ENCODE measurements around the gene SCNN1B. TPM values are rescaled to one million over a fixed set of nuclear protein-coding genes. Genes with fewer than 3 reads are reported as not detected.

SCNN1B gene
- total RNA-seq, 1 donor from 2014 or later, result 16.1 TPM

GRCh38 chr16:23288726-23289512, 13.2 kb upstream of the SCNN1B start:
- no peak for TF ChIP-seq CTCF (IDR thresholded peaks at IDR 0.05)
- no peak overlapping the region for H3K27ac ChIP-seq
- intact Hi-C loops (cut with DNase I), result no loop called here
- DNase-seq (ENCODE audit: low spot score in 2 of 2), result no peak
- H3K4me1 ChIP-seq, result no peaks in the 10 kb centered on the region
- no peaks in the 10 kb centered on the region for H3K36me3 ChIP-seq
- H3K9me3 ChIP-seq, result no peaks in the 10 kb centered on the region
- H3K4me3 ChIP-seq, result no peak overlapping the region
- H3K27me3 ChIP-seq, result no peaks in the 10 kb centered on the region

- no peak for TF ChIP-seq CTCF (IDR thresholded peaks at IDR 0.05)
- Histone ChIP-seq H3K9me3 (no peaks in the 10 kb centered on the region), H3K4me3 (no peak overlapping the region), H3K36me3 (no peaks in the 10 kb centered on the region), H3K4me1 (no peaks in the 10 kb centered on the region), H3K27ac (no peak overlapping the region), H3K27me3 (no peaks in the 10 kb centered on the region)
- DNase-seq (ENCODE audit: low spot score in 2 of 2), result no peak
- intact Hi-C loops (cut with DNase I), result no loop called here
Measured at GRCh38 chr16:23290189-23291062, 11.7 kb upstream of the SCNN1B start.

- H3K4me3 ChIP-seq, result no peak overlapping the region
- DNase-seq (ENCODE audit: low spot score in 2 of 2), result no peak
- intact Hi-C loops (cut with DNase I), result no loop called here
Measured at GRCh38 chr16:23293016-23293415, 9.1 kb upstream of the SCNN1B start.

GRCh38 chr16:23294260-23294659, 7.8 kb upstream of the SCNN1B start:
- H3K9me3 ChIP-seq, result no peaks in the 10 kb centered on the region
- H3K4me3 ChIP-seq, result no peak overlapping the region
- H3K4me1 ChIP-seq, result no peaks in the 10 kb centered on the region
- H3K27ac ChIP-seq, result no peak overlapping the region
- H3K36me3 ChIP-seq, result no peaks in the 10 kb centered on the region
- intact Hi-C loops (cut with DNase I), result no loop called here
- no peaks in the 10 kb centered on the region for H3K27me3 ChIP-seq
- no peak for DNase-seq (ENCODE audit: low spot score in 2 of 2)
- no peak for TF ChIP-seq CTCF (IDR thresholded peaks at IDR 0.05)

More at GRCh38 chr16:23293016-23293415, 9.1 kb upstream of the SCNN1B start:
- Histone ChIP-seq H3K9me3 (no peaks in the 10 kb centered on the region), H3K36me3 (no peaks in the 10 kb centered on the region), H3K4me1 (no peaks in the 10 kb centered on the region), H3K27me3 (no peaks in the 10 kb centered on the region), H3K27ac (no peak overlapping the region)
- TF ChIP-seq CTCF (IDR thresholded peaks at IDR 0.05), result no peak

GRCh38 chr16:23296994-23297393, 5.1 kb upstream of the SCNN1B start:
- no peak for DNase-seq (ENCODE audit: low spot score in 2 of 2)
- Histone ChIP-seq H3K27ac (no peak overlapping the region), H3K9me3 (no peaks in the 10 kb centered on the region), H3K36me3 (no peaks in the 10 kb centered on the region), H3K27me3 (peaks cover 5% of the 10 kb centered on the region), H3K4me1 (no peaks in the 10 kb centered on the region), H3K4me3 (no peak overlapping the region)
- no peak for TF ChIP-seq CTCF (IDR thresholded peaks at IDR 0.05)
- intact Hi-C loops (cut with DNase I), result no loop called here
